ENCODE results near the gene CAV3. TPM values are rescaled to one million over a fixed set of nuclear protein-coding genes. Genes with fewer than 3 reads are reported as not detected.

CAV3 gene
- total RNA-seq, 4 donors from 2014 or later = not detected

DNA sequence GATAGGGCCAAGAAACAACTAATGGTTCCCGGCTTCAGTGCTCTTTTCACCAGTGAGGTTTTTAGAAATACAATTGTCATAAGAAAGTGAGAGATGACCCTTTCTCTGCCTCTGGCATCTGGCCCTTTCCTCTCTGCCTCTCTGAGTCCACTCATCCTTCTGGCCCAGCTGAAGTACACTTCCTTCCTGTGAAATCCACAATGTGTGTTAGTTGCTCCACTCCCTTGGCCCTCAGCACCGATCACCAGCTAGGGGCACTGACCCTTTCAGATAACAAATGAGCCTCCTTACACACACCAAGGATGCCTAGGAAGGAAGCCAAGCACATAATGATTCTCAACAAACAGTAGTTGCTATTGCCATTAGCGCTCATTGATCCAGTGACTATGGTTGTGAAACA, 2.9 kb upstream of the CAV3 start:
- Histone ChIP-seq H3K4me3 (no peak overlapping the region), H3K4me1 (no peaks in the 10 kb centered on the region), H3K27ac (no peak overlapping the region), H3K36me3 (no peaks in the 10 kb centered on the region), H3K27me3 (no peaks in the 10 kb centered on the region), H3K9me3 (no peaks in the 10 kb centered on the region)
- no peak for DNase-seq
- intact Hi-C loops (cut with DNase I; ENCODE audit: low total_unique reads) = no loop called here
- TF ChIP-seq POLR2A (IDR thresholded peaks at IDR 0.05) (no peak), CTCF (IDR thresholded peaks at IDR 0.05) (no peak)

GRCh38 chr3:8732413-8732812, 1.2 kb upstream of the CAV3 start:
- intact Hi-C loops (cut with DNase I; ENCODE audit: low total_unique reads) = no loop called here
- no peak overlapping the region for H3K27ac ChIP-seq
- H3K4me3 ChIP-seq = no peak overlapping the region
- H3K27me3 ChIP-seq = no peaks in the 10 kb centered on the region
- no peaks in the 10 kb centered on the region for H3K36me3 ChIP-seq
- DNase-seq = no peak
- no peaks in the 10 kb centered on the region for H3K9me3 ChIP-seq
- H3K4me1 ChIP-seq = no peaks in the 10 kb centered on the region
- TF ChIP-seq POLR2A (IDR thresholded peaks at IDR 0.05) = no peak
- no peak for TF ChIP-seq CTCF (IDR thresholded peaks at IDR 0.05)

DNA sequence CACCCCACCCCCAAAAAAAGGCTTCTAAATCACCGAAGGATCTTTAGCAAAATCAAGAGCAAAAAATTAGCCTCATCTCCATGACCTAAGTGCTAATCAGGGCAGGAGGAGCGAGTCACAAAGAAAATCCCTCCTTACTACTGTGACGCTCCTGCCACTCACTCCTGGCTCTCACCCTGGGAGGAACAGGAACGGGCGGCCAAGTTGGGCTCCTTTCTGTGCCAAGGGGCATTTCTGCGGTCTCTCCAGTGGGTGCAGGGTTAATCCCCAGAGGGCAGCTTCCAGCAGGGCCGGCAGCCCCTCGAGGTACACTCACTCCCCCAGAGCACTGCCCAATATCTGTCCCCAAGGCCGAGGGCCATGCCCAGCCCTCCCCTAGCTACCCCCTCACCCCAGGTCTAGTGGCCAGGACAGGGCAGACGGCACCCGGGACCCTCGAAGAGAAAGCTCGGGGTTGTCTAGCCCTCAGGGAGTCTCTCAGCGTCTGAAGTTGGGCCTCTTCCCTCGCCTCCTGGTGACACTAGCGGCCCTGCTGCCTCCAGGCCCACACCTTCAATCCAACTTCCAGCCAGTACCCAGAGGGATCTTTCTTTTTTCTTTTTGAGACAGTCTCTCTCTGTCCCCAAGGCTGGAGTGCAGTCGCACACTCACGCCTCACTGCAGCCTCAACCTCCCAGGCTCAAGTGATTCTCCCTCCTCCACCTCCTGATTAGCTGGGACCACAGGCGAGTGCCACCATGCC, 706 bp downstream of the CAV3 start:
- TF ChIP-seq CTCF (IDR thresholded peaks at IDR 0.05) (no peak), POLR2A (IDR thresholded peaks at IDR 0.05) (no peak)
- no peaks in the 10 kb centered on the region for H3K4me1 ChIP-seq
- no peaks in the 10 kb centered on the region for H3K9me3 ChIP-seq
- no peaks in the 10 kb centered on the region for H3K36me3 ChIP-seq
- DNase-seq = no peak
- no peak overlapping the region for H3K4me3 ChIP-seq
- intact Hi-C loops (cut with DNase I; ENCODE audit: low total_unique reads) = no loop called here
- H3K27me3 ChIP-seq = no peaks in the 10 kb centered on the region
- no peak overlapping the region for H3K27ac ChIP-seq

DNA sequence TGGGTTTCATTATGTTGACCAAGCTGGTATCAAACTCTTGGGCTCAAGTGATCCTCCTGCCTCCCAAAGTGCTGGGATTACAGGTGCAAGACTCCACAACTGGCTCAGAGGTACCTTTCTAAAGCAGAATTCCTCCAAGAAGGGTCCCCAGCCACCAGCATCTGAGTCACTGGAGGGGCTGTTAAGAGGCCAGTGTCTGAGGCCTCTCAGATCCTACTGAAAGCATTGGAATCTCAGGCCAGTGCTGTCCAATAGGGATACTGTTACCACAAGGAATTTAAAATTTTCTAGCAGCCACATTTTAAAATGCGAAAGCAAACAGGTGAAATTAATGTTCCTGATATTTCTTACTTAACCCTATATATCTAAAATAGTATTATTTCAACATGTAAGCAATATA, 1.3 kb downstream of the CAV3 start:
- Histone ChIP-seq H3K27me3 (no peaks in the 10 kb centered on the region), H3K9me3 (no peaks in the 10 kb centered on the region), H3K4me3 (no peak overlapping the region), H3K36me3 (no peaks in the 10 kb centered on the region), H3K27ac (no peak overlapping the region), H3K4me1 (no peaks in the 10 kb centered on the region)
- TF ChIP-seq POLR2A (IDR thresholded peaks at IDR 0.05) = no peak
- TF ChIP-seq CTCF (IDR thresholded peaks at IDR 0.05) = no peak
- DNase-seq = no peak
- intact Hi-C loops (cut with DNase I; ENCODE audit: low total_unique reads) = no loop called here

DNA sequence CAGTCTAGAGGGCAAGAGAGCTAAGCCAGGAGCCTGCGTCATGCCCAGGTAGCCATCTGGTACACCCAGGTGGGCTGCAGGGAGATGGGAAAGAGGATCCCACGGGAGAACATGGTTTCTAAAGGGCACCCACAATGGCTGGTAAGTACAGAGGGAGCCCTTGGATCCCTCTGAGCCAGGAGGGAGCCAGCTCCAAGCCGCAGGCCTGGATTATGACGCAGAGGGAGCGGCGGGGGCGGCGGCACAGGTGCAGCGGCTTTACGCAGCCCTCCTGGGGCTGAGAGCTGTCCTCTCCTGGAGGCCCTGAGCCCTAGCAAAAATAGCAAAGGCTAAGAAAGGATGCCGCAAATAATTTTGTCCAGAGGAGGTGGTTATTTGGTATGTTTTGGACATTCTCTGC, 2.8 kb downstream of the CAV3 start:
- Histone ChIP-seq H3K36me3 (no peaks in the 10 kb centered on the region), H3K4me3 (no peak overlapping the region), H3K27me3 (no peaks in the 10 kb centered on the region), H3K9me3 (no peaks in the 10 kb centered on the region), H3K27ac (no peak overlapping the region), H3K4me1 (no peaks in the 10 kb centered on the region)
- no peak for DNase-seq
- intact Hi-C loops (cut with DNase I; ENCODE audit: low total_unique reads) = no loop called here
- no peak for TF ChIP-seq POLR2A (IDR thresholded peaks at IDR 0.05)
- no peak for TF ChIP-seq CTCF (IDR thresholded peaks at IDR 0.05)
